GM19025 (cell line): Measurements from ENCODE around the gene SLC48A1.

Experiments used
- ATAC-seq: cut with Tn5 transposase; IDR thresholded peaks from one replicate; pipeline ENCODE4 v1.9.1; 2021; ENCODE audit warnings: mild to moderate bottlenecking, low read depth, moderate library complexity; ENCODE audit not compliant: unreplicated experiment

The SLC48A1 gene

GRCh38 chr12:47773062-47773857, at the start of gene SLC48A1:
TSS of gene SLC48A1 (plus strand) at chr12:47773238. CDS start at chr12:47773305, 67 bp downstream.
- ATAC-seq, result peak; percentile 87

DNA sequence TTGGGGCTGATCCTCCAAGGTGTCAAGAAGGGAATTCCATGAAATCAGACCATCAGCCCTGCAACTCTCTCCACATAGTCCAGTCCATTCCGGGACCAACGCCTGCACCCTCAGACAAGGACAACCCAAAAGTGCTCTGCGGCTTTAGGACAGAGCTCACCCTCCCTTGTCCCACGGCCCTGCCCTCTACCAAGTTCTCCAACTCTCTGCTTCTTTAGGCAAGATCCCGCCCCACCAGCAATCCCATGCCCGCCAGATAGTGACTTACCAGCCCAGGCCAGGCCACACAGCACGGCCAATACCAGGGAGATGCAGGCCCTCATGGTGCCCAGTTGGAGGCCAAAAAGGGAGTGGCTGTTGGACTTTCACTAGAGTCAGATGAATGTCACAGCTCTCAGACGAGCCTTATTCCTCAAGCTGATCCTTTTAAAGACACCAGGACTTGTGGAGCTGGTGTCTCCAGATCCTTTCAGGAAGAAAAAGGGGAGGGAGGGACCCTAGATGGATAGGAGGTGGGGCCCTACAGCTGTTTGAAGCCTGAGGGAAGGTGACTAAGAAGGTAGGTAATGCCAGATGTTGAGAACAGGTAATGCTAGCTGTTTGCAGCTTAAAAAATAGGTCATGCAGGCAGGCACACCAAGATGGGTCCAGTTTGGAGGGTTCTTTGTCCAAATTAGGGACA, 47.8 kb upstream of the SLC48A1 start, which contains the start of gene ENDOU:
TSS of gene ENDOU (minus strand) at position 400 of the 682 bp plus-strand sequence. CDS start at position 323, 77 bp downstream.
- no peak for ATAC-seq

- peak; percentile 79 for ATAC-seq
These were observed 47.1 kb upstream of the SLC48A1 start for GRCh38 chr12:47725893-47726292.

GRCh38 chr12:47729233-47729632, 43.8 kb upstream of the SLC48A1 start:
- no peak for ATAC-seq

DNA sequence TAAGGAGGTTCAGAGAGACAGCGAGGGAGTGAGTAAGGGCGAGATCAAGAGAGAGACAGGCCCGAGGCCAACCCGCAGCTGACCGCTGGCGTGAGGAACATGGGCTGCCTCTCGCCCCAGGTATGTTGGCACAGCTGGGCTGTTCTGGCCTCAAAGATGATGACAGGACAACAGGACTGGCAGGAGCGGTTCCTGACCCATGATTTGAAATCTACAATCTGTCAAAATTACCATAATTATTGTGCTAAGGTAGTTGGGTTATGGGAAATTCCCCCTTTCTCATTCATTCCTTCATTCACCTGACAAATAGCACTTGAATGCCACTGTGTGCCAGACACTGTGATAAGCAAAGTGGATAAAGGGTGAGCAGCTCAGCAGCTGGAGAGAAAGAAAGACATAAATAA, 42.7 kb upstream of the SLC48A1 start:
- ATAC-seq, result no peak

DNA sequence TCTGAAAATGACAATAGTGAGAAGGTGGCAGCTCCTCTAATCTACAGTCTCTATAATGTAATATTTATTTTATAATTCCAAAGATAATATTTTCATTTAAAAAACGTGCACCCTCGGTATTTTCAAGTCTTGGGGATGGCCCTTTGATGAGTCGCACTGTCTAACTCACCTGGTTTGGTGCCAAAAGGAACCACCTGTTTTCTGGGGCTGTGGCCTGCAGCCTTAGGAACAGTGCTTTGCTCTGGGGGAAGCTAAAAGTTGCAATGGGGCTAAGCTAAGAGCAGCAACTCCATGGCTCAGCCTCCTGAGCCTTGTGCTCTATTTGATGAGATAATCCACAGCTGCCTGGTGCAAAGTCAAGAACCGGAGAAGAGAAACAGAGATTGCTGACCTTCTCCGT, 41.3 kb upstream of the SLC48A1 start:
- no peak for ATAC-seq

DNA sequence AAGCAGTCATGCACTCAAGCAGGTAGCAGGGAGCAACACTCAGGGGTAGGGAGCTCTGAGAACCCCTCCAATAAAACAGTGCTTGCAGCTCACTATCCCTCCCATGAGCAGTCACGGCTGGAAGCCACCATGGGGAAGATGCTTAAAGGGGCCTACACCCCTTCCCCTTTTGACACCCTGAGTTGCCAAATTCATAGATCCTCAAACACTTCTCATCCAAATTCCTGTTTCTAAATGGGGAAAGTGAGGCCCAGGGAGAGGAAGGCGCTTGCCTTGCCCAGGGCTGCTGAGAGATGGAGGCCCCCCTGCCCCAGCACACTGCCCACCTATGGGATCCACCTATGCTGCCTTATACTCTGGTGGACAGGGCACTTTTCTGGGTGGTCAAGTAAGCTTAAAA, 40.5 kb upstream of the SLC48A1 start:
- no peak for ATAC-seq

DNA sequence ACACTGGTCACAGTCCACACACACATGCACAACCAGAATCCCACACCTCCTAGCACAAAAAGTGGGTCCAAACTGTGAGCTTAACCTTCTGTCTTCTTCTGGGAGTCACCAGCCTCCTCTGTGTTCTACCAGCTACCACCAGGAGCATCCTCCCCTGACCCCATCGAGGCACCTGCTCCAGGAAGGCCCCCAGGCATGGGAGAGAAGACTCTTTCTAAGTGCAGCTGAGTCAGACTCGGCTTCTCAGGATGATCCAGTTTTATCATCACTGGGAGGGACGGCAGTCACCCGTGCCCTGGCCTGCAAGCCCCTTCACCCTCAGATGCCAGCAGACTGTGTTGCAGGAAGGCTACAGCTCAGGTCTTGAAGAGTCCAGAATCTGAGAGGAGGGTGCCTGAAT, 39.9 kb upstream of the SLC48A1 start:
- ATAC-seq, result no peak

DNA sequence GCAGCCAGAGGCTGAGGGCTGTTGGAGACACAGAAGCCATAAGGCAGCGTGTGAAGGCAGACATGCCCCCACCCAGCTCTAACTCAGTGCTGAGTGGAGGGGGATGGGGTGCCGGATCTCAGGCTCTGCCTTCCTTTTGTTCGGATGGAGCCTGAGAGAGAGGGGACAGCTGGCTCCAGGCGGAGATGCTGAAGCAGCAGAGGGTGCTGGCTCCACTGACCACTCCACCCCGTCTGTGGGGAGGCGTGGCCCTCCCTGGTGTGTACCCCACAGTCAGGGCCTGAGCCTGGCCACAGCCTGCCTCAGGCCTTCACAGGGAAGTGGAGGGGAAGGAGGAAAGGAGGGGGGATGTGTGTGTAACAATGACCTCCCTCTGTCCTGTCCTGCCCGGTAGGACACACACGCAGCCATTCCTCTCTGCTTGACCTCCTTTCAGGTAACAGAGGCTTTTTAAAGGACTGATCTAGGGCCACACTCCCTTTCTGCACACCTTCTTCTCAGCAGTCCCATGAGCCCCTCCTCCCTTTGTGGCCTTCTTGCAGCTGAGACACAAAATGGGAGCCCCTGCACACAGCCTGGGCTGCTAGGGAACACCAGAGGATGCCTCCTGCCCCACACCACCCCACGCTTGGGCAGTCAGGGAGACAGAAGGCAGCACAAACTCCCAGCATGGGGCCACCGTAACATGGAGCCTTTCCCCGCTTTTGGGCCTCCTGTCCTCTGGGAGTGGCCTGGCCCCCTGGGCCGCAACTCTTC, 38.1 kb upstream of the SLC48A1 start:
- no peak for ATAC-seq

DNA sequence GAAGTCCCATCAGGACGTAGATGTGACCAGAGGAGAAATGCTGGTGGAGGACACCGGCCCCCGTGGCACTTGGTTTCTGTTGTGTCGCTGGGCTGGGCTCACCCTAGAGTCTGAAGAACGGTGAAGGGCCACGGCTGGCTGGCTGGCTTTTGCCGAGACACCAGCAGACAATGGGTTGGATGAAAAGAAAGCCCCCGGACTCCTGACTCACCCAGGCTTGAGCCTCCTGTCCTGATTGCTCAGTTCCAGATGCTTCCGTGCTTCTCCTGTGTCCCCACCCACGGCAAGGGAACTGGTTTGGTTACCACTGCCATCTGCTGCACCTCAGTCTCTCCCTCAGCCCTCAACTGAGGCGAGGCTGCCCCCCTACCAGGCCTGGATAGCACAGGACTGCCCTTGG, 37.4 kb upstream of the SLC48A1 start:
- ATAC-seq, result no peak

DNA sequence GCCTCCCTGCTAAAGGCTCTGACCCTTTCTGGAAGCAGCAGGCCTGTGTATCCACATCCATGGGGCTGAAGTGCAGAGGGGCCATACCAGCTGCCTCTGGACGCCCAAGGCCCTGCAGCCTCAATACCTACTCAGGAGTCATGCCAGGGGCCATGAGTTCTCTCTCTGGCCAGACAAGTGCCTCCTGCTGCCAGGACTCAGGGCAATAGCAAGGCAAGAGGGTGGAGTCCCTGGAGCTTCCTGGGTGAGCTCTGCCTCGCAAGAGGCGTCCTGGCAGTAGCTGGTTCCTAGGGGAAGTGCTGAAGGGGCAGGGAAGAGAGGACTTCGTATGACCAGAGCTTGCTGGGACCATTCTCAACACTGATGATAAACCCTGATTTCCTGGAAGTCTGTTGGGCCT, 36.8 kb upstream of the SLC48A1 start:
- no peak for ATAC-seq

GRCh38 chr12:47736877-47737676, 36.0 kb upstream of the SLC48A1 start:
- no peak for ATAC-seq

DNA sequence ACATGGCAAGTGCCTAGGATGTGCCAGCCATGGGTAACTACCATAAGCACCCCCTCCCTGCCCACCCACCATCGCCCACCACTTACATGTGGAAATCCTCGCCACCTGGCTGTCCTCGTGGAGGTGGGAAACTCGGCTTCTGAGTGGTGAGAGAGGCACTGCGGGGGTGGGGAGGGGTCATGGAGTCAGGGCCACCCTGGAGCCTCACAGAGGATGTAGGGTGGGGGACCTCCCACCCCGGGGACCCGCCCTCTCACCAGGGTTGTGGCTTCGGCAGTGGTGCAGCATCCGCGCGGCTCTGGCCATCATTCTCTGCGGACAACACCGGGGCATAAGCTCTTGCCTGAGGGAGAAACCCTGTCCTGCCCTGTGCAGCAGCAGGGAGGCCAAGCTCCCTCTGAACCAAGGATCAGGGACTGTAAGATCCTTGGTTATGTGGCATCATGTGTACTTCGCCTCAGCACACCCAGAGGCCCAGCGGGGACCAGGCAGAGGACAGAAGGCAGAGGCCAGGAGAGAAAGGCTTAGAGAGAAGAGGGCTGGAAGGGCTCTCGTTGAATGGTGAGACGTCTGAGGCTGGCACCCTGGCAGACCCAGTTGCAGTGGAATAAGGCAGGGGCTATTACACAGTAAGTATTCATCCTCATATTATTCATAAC, 35.0 kb upstream of the SLC48A1 start:
- no peak for ATAC-seq

GRCh38 chr12:47739297-47739696, 33.7 kb upstream of the SLC48A1 start:
- ATAC-seq, result no peak

- peak; percentile 58 for ATAC-seq
These were observed 33.1 kb upstream of the SLC48A1 start for GRCh38 chr12:47739979-47740378.

DNA sequence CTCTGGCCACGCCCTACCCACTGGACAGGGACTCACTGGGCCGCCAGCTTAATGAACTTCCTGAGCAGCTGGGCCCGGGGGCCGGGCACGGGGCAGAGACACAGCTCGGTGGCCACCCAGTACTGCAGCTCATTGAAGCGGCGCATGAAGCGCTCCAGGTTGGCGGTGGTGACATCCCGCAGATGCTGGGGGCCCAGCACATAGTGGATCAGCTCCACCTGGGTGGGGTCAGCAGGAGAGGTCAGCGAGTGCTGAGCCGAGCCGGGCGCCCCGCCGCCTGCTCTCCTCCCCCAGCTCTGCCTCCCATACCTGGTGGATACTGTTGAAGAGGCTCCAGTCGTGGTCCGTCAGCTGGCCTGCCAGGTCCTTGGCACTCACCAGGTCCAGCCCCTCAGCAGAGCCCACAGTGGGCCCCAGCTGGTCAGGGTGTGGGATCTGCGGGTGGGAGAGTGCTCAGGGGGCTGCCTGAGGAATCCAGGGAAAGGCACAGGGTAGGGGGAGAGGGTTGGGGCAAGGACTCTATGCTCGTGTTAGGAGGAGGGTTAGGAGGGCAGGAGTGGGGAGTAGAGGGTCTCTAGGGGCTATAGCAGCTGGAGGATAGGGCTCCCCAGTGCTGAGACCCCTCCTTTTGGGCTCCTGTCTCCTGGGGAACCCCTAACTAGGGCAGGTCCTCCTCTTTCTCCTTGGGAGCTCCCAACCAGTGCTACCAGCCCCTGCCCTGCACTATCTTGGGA, 32.3 kb upstream of the SLC48A1 start:
- peak; percentile 21 for ATAC-seq

- no peak for ATAC-seq
These were observed 31.7 kb upstream of the SLC48A1 start for GRCh38 chr12:47741340-47741703.

DNA sequence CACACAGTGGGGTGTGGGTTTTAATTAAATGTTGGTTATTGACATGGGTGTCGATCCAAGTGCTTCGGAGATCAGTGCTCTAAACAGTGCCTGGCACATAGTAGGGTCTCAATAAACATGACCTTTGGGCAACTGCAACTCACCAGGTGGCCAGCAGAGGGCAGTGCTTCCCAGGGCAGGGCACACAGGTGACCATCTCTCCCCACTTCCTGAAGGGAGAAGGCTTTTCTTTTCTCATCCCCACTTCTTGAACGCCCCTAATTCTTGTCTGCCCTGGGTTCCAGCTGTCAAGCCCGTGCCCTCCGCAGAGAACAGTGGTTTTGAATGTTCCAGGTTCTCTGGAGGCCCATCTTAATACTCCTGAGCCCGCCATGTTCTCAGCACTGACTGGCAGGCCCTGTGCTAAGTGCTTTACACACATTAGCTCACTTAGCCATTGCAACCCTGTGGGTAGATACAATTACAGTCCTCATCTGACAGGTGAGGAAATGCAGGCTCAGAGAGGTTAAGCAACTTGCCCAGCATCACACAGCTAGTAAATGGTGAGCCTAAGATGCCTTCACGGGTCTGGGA, 30.7 kb upstream of the SLC48A1 start:
- no peak for ATAC-seq

DNA sequence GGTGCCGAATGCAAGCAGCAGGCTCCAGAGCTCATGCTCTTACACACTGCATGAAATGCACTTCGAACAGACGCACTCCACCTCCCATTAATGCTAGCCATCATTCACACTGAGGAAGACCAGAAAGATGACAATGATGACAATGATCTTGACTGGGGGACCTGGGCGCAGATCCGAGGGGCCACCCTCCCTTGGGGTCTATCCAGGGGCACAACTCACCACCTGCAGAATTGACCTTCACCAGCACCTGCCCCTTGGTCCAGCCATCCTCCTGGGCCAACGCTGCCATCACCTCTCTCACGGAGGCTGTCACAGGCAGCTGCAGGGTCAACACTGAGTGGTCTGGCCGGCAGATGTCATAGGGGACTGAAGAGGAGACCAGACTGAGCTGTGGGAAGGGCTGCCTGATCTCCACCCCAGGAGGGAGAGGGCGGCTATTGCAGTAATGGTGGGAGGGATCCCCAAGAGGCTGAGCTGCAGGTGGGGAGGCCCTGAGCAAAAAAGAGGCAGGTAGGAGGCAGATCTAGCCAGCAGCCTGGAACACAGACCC, 29.7 kb upstream of the SLC48A1 start:
- ATAC-seq, result no peak
